HG03196 (cell line): ENCODE measurements around the gene ETV7.
"Not testable (repeated sequence)": the region's sequence is repeated elsewhere in the genome, so short reads cannot be mapped to it uniquely, and the experiment has no call there.

Experiments
- ATAC-seq: cut with Tn5 transposase; IDR thresholded peaks from one replicate; pipeline ENCODE4 v1.9.1; 2021; ENCODE audit not compliant: unreplicated experiment

Gene ETV7

GRCh38 chr6:36387440-36388303, at the start of gene ETV7:
Gene ETV7 (minus strand): TSS chr6:36387669. CDS start chr6:36387541, 128 bp downstream.
- ATAC-seq: no peak

GRCh38 chr6:36436466-36436865, 49.0 kb upstream of the ETV7 start:
- ATAC-seq: no peak

GRCh38 chr6:36432151-36432671, 44.7 kb upstream of the ETV7 start:
- no peak for ATAC-seq

- ATAC-seq: no peak
Measured at GRCh38 chr6:36431197-36431596, 43.7 kb upstream of the ETV7 start.

GRCh38 chr6:36430351-36430750, 42.9 kb upstream of the ETV7 start:
- no peak for ATAC-seq

- ATAC-seq: no peak
Measured at GRCh38 chr6:36428911-36429310, 41.4 kb upstream of the ETV7 start.

- no peak for ATAC-seq
Measured at GRCh38 chr6:36426622-36427021, 39.2 kb upstream of the ETV7 start.

GRCh38 chr6:36423101-36423824, 35.8 kb upstream of the ETV7 start:
- ATAC-seq: peak; percentile 94

- ATAC-seq: no peak
Measured at GRCh38 chr6:36422714-36423100, 35.2 kb upstream of the ETV7 start.

- no peak for ATAC-seq
Measured at GRCh38 chr6:36419310-36419709, 31.8 kb upstream of the ETV7 start.

- ATAC-seq: no peak
Measured at GRCh38 chr6:36418558-36418957, 31.1 kb upstream of the ETV7 start.

- ATAC-seq: no peak
Measured at GRCh38 chr6:36414481-36414880, 27.0 kb upstream of the ETV7 start.

- no peak for ATAC-seq
Measured at GRCh38 chr6:36413489-36414480, 26.3 kb upstream of the ETV7 start.

GRCh38 chr6:36409718-36410117, 22.2 kb upstream of the ETV7 start:
- not testable (repeated sequence) for ATAC-seq

GRCh38 chr6:36404164-36404563, 16.7 kb upstream of the ETV7 start:
- no peak for ATAC-seq

GRCh38 chr6:36402481-36402880, 15.0 kb upstream of the ETV7 start:
- ATAC-seq: no peak

- no peak for ATAC-seq
Measured at GRCh38 chr6:36399970-36400369, 12.5 kb upstream of the ETV7 start.

- no peak for ATAC-seq
Measured at GRCh38 chr6:36392621-36393020, 5.2 kb upstream of the ETV7 start.

GRCh38 chr6:36389353-36389752, 1.9 kb upstream of the ETV7 start:
- no peak for ATAC-seq

GRCh38 chr6:36386495-36387439, 702 bp downstream of the ETV7 start:
- ATAC-seq: no peak
